Body of pancreas (tissue), 4 donors: ENCODE results near the gene ADGRD1.

Experiments
- CTCF ChIP-seq, 7 experiments: fragments of 450-650 bp in 4 of 7; fragments of 200-600 bp in 3 of 7; sonication (generic) in 3 of 7; IDR thresholded peaks; one replicate each; pipeline ENCODE4 v1.5.1; 2016 to 2019; ENCODE audit warnings: antibody characterized with exemption in 7 of 7
- POLR2A ChIP-seq, 3 donors: fragments of 450-650 bp; IDR thresholded peaks; one replicate each; pipeline ENCODE4 v1.6.1; 2016; ENCODE audit warnings: antibody characterized with exemption in 3 of 3, mild to moderate bottlenecking in 2 of 3

DNA sequence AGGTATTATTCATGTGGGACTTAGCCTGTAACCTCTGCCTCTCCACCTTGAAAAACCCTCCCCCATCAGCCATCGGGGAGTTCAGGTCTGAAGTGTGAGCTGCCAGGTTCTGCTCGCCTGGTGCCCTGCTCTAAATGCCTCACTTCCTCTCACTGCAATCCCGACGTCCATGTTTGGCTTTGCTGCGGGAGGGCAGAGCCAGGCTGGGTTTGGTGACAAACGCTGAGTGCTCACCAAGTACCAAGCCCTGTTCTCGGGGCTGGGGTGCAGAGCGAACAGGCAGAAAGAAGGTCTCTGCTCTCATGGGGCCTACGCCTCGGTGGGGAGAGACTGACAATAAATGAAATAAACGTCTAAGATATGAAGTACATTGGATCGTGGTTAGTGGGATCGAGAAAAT is 2.1 kb upstream of the ADGRD1 start:
- TF ChIP-seq POLR2A (IDR thresholded peaks at IDR 0.05) (no peak), CTCF (IDR thresholded peaks at IDR 0.05) (no peak)
